BLaER1 treated with 17β-estradiol and CSF1 and Interleukin-3, amounts not matched to agents 10 nM and 100 nM (cell line): ENCODE measurements around the gene GPR85.
"Not testable (repeated sequence)": the region's sequence is repeated elsewhere in the genome, so short reads cannot be mapped to it uniquely, and the experiment has no call there.

ENCODE experiments used
- H3K27ac ChIP-seq, 11 experiments: shearing (Covaris generic); formaldehyde crosslinking; 2 replicates each; pipeline ENCODE4 v1.8.1; 2022
- H3K27me3 ChIP-seq, 11 experiments: shearing (Covaris generic); formaldehyde crosslinking; 2 replicates each; pipeline ENCODE4 v1.8.1; 2022
- H3K36me3 ChIP-seq, 11 experiments: shearing (Covaris generic); formaldehyde crosslinking; 2 replicates each; pipeline ENCODE4 v1.8.1; 2022
- H3K4me1 ChIP-seq, 10 experiments: shearing (Covaris generic); formaldehyde crosslinking; 2 replicates each; pipeline ENCODE4 v1.8.1; 2022
- H3K4me2 ChIP-seq, 11 experiments: shearing (Covaris generic); formaldehyde crosslinking; 2 replicates each; pipeline ENCODE4 v1.8.1; 2022
- H3K4me3 ChIP-seq, 10 experiments: shearing (Covaris generic); formaldehyde crosslinking; 2 replicates each; pipeline ENCODE4 v1.8.1; 2022
- H3K9ac ChIP-seq, 11 experiments: shearing (Covaris generic); formaldehyde crosslinking; 2 replicates each; pipeline ENCODE4 v1.8.1; 2022
- H3K9me3 ChIP-seq, 11 experiments: shearing (Covaris generic); formaldehyde crosslinking; replicated peaks in 1 of 11; 2 replicates each; pipeline ENCODE4 v1.8.1; 2022
- H4K20me1 ChIP-seq, 11 experiments: shearing (Covaris generic); formaldehyde crosslinking; 2 replicates each; pipeline ENCODE4 v1.8.1; 2022
- Cebpa-rat ChIP-seq, 11 experiments: shearing (Covaris generic); IDR thresholded peaks; 2 replicates each; pipeline ENCODE4 v1.8.1; 2022

Gene GPR85

GRCh38 chr7:113062499-113062898 lies 24.1 kb downstream of the GPR85 start:
- no peaks in the 10 kb centered on the region for H3K27me3 ChIP-seq

GRCh38 chr7:113060100-113060499 lies 26.5 kb downstream of the GPR85 start:
- H3K9me3 ChIP-seq = no peaks in the 10 kb centered on the region
- no peak overlapping the region for H3K9ac ChIP-seq
- H3K4me1 ChIP-seq = no peaks in the 10 kb centered on the region
- no peak for TF ChIP-seq Cebpa-rat (IDR thresholded peaks at IDR 0.05)
- H3K36me3 ChIP-seq = no peaks in the 10 kb centered on the region
- H3K27me3 ChIP-seq = no peaks in the 10 kb centered on the region
- H3K27ac ChIP-seq = no peak overlapping the region
- H4K20me1 ChIP-seq = no peaks in the 10 kb centered on the region
- H3K4me2 ChIP-seq = no peak overlapping the region
- no peak overlapping the region for H3K4me3 ChIP-seq

More at GRCh38 chr7:113062499-113062898, 24.1 kb downstream of the GPR85 start:
- Histone ChIP-seq H3K4me3 (no peak overlapping the region), H3K4me1 (no peaks in the 10 kb centered on the region), H3K9me3 (no peaks in the 10 kb centered on the region), H3K27ac (no peak overlapping the region), H3K9ac (no peak overlapping the region), H4K20me1 (no peaks in the 10 kb centered on the region), H3K4me2 (no peak overlapping the region), H3K36me3 (no peaks in the 10 kb centered on the region)
- no peak for TF ChIP-seq Cebpa-rat (IDR thresholded peaks at IDR 0.05)

- H3K4me3 ChIP-seq = no peak overlapping the region
- H3K9ac ChIP-seq = no peak overlapping the region
- no peaks in the 10 kb centered on the region; a peak in 1 of 22 replicates for H3K9me3 ChIP-seq
- TF ChIP-seq Cebpa-rat (IDR thresholded peaks at IDR 0.05) = no peak
- H3K36me3 ChIP-seq = no peaks in the 10 kb centered on the region
- H3K4me2 ChIP-seq = no peak overlapping the region
- no peak overlapping the region for H3K27ac ChIP-seq
- no peaks in the 10 kb centered on the region for H4K20me1 ChIP-seq
- no peaks in the 10 kb centered on the region for H3K4me1 ChIP-seq
- no peaks in the 10 kb centered on the region for H3K27me3 ChIP-seq
Measured at GRCh38 chr7:113054938-113055337, 31.7 kb downstream of the GPR85 start.

- H3K4me2 ChIP-seq, H3K27ac ChIP-seq, H3K9me3 ChIP-seq, H3K4me3 ChIP-seq, H3K9ac ChIP-seq, H3K36me3 ChIP-seq, H3K4me1 ChIP-seq, H3K27me3 ChIP-seq, H4K20me1 ChIP-seq: not testable (repeated sequence)
Measured at GRCh38 chr7:113054272-113054671, 32.4 kb downstream of the GPR85 start.

GRCh38 chr7:113049221-113049620 lies 37.4 kb downstream of the GPR85 start:
- H3K4me2 ChIP-seq, H3K9me3 ChIP-seq, H4K20me1 ChIP-seq, H3K9ac ChIP-seq, H3K4me3 ChIP-seq, H3K27ac ChIP-seq, H3K27me3 ChIP-seq, H3K36me3 ChIP-seq, H3K4me1 ChIP-seq: not testable (repeated sequence)

GRCh38 chr7:113046453-113046852 lies 40.2 kb downstream of the GPR85 start:
- no peaks in the 10 kb centered on the region for H3K4me1 ChIP-seq
- no peak overlapping the region for H3K4me2 ChIP-seq
- H3K9me3 ChIP-seq = peaks cover 0 to 7% (median 0%) of the 10 kb centered on the region in 11 experiments; a peak in 3 of 22 replicates
- H4K20me1 ChIP-seq = no peaks in the 10 kb centered on the region
- H3K27me3 ChIP-seq = no peaks in the 10 kb centered on the region
- H3K27ac ChIP-seq = no peak overlapping the region
- H3K4me3 ChIP-seq = no peak overlapping the region
- no peaks in the 10 kb centered on the region for H3K36me3 ChIP-seq
- no peak overlapping the region for H3K9ac ChIP-seq
- no peak for TF ChIP-seq Cebpa-rat (IDR thresholded peaks at IDR 0.05)

GRCh38 chr7:113045379-113045778 lies 41.2 kb downstream of the GPR85 start:
- H3K27ac ChIP-seq = no peak overlapping the region
- H3K4me2 ChIP-seq = no peak overlapping the region

GRCh38 chr7:113044394-113044793 lies 42.2 kb downstream of the GPR85 start:
- Histone ChIP-seq H3K4me2 (no peak overlapping the region), H3K9ac (no peak overlapping the region), H3K27me3 (no peaks in the 10 kb centered on the region), H3K36me3 (no peaks in the 10 kb centered on the region), H3K27ac (no peak overlapping the region), H3K4me3 (no peak overlapping the region), H4K20me1 (no peaks in the 10 kb centered on the region), H3K4me1 (no peaks in the 10 kb centered on the region), H3K9me3 (peaks cover 0 to 6% (median 0%) of the 10 kb centered on the region in 11 experiments; a peak in 5 of 22 replicates)
- TF ChIP-seq Cebpa-rat (IDR thresholded peaks at IDR 0.05) = no peak

More at GRCh38 chr7:113045379-113045778, 41.2 kb downstream of the GPR85 start:
- no peak for TF ChIP-seq Cebpa-rat (IDR thresholded peaks at IDR 0.05)
- Histone ChIP-seq H3K4me1 (no peaks in the 10 kb centered on the region), H3K4me3 (no peak overlapping the region), H3K36me3 (no peaks in the 10 kb centered on the region), H4K20me1 (no peaks in the 10 kb centered on the region), H3K27me3 (no peaks in the 10 kb centered on the region), H3K9me3 (peaks cover 0 to 7% (median 0%) of the 10 kb centered on the region in 11 experiments; a peak in 3 of 22 replicates), H3K9ac (no peak overlapping the region)

- Histone ChIP-seq H4K20me1 (no peaks in the 10 kb centered on the region), H3K9ac (no peak overlapping the region), H3K27ac (no peak overlapping the region), H3K4me1 (no peaks in the 10 kb centered on the region), H3K4me2 (no peak overlapping the region), H3K36me3 (no peaks in the 10 kb centered on the region), H3K9me3 (peaks cover 0 to 11% (median 0%) of the 10 kb centered on the region in 11 experiments; a peak in 4 of 22 replicates), H3K4me3 (no peak overlapping the region), H3K27me3 (no peaks in the 10 kb centered on the region)
- TF ChIP-seq Cebpa-rat (IDR thresholded peaks at IDR 0.05) = no peak
Measured at GRCh38 chr7:113040849-113041248, 45.8 kb downstream of the GPR85 start.

GRCh38 chr7:113033959-113034358 lies 52.7 kb downstream of the GPR85 start:
- H3K9ac ChIP-seq = no peak overlapping the region
- no peak overlapping the region for H3K4me2 ChIP-seq
- no peak for TF ChIP-seq Cebpa-rat (IDR thresholded peaks at IDR 0.05)
- H3K27ac ChIP-seq = no peak overlapping the region
- H3K9me3 ChIP-seq = peaks cover 0 to 4% (median 0%) of the 10 kb centered on the region in 11 experiments; a peak in 3 of 22 replicates
- no peaks in the 10 kb centered on the region for H3K27me3 ChIP-seq
- no peaks in the 10 kb centered on the region for H3K36me3 ChIP-seq
- H3K4me1 ChIP-seq = no peaks in the 10 kb centered on the region
- no peak overlapping the region for H3K4me3 ChIP-seq
- H4K20me1 ChIP-seq = no peaks in the 10 kb centered on the region
